Kidney (tissue), 14 donors: ENCODE measurements around the gene ZBTB7C. TPM values are rescaled to one million over a fixed set of nuclear protein-coding genes. Genes with fewer than 3 reads are reported as not detected.

ENCODE experiments used
- DNase-seq, 5 donors: peaks; one replicate each; pipeline ENCODE4 v3.0.0-alpha.2; 2013 to 2020
- FAIRE-seq: peaks from 2 replicates; lab custom pipeline; 2012; peaks lifted over from hg19 to GRCh38; lab: Jason Lieb, UNC
- H3K27ac ChIP-seq, 2 donors: one replicate each; pipeline ENCODE4 v1.7.0; 2013; ENCODE audit warnings: low read depth in 2 of 2, low read length in 2 of 2, inconsistent platforms in 1 of 2
- H3K27me3 ChIP-seq: one replicate; pipeline ENCODE4 v1.7.1; 2013; ENCODE audit warnings: low read length, inconsistent platforms; ENCODE audit not compliant: control insufficient read depth, insufficient read depth
- H3K36me3 ChIP-seq, 3 donors: one replicate each; pipeline versions ENCODE4 v1.7.0 to v1.7.1; 2013; ENCODE audit warnings: low read length in 3 of 3, control low read depth in 1 of 3, inconsistent platforms in 1 of 3; ENCODE audit not compliant: insufficient read depth in 3 of 3, control insufficient read depth in 2 of 3
- H3K4me1 ChIP-seq, 3 donors: one replicate each; pipeline versions ENCODE4 v1.7.0 to v1.7.1; 2013; ENCODE audit warnings: low read length in 3 of 3, inconsistent platforms in 1 of 3, low read depth in 1 of 3; ENCODE audit not compliant: control insufficient read depth in 2 of 3, insufficient read depth in 2 of 3
- H3K4me3 ChIP-seq, 3 donors: one replicate each; pipeline versions ENCODE4 v1.7.0 to v1.8.1; 2013; ENCODE audit warnings: low read length in 3 of 3, control low read depth in 1 of 3, inconsistent platforms in 1 of 3
- H3K9ac ChIP-seq, 3 donors: one replicate each; pipeline versions ENCODE4 v1.7.0 to v1.7.1; 2013; ENCODE audit warnings: low read length in 3 of 3, control low read depth in 1 of 3, inconsistent platforms in 1 of 3
- H3K9me3 ChIP-seq, 3 donors: one replicate each; pipeline versions ENCODE4 v1.7.0 to v1.7.1; 2013; ENCODE audit warnings: low read length in 3 of 3, control low read depth in 1 of 3, inconsistent platforms in 1 of 3; ENCODE audit not compliant: control insufficient read depth in 2 of 3, insufficient read depth in 1 of 3
- intact Hi-C: fragments of 100-400 bp; cut with DNase I; formaldehyde crosslinking; loops from one replicate; pipeline ENCODE4 v1.11.1; 2022
- polyA plus RNA-seq: library from polyadenylated mRNA; stranded (reverse); fragments of 350-450 nt; fragmentation: Illumina TruSeq; extraction: RNeasy Lipid Tissue Mini Kit (QIAGEN cat#74804); gene quantifications from one replicate; pipeline ENCODE4 v1.2.3, GENCODE V29; 2014; ENCODE audit warnings: low read depth, low replicate concordance; ENCODE audit not compliant: insufficient read depth
- total RNA-seq: library from RNA; stranded (reverse); fragmentation: NEBNext Ultra II Directional; extraction: Animal tissue kit (Norgen Biotek cat#: 25700); gene quantifications from one replicate; pipeline ENCODE4 v1.2.1, GENCODE V29; 2021
- TF ChIP-seq, protein P1 (sequence below): IDR thresholded peaks from 3 replicates; pipeline ENCODE4 v1.5.1; 2012; ENCODE audit warnings: mild to moderate bottlenecking, moderate library complexity, borderline replicate concordance; ENCODE audit not compliant: insufficient read depth; ENCODE audit errors: extremely low read depth
- donor health status: control.
- donor health status: control.
- donor health status: control.
- donor health status: control.
- donor health status: control.
- donor health status: DM: yes; HTN: yes; CAD: no.
- donor health status: Normal renal cell carcinoma (clear cell type).

The ZBTB7C gene
- total and polyA plus RNA-seq, 2 donors from 2014 or later: 1.8 to 13.8 TPM

DNA sequence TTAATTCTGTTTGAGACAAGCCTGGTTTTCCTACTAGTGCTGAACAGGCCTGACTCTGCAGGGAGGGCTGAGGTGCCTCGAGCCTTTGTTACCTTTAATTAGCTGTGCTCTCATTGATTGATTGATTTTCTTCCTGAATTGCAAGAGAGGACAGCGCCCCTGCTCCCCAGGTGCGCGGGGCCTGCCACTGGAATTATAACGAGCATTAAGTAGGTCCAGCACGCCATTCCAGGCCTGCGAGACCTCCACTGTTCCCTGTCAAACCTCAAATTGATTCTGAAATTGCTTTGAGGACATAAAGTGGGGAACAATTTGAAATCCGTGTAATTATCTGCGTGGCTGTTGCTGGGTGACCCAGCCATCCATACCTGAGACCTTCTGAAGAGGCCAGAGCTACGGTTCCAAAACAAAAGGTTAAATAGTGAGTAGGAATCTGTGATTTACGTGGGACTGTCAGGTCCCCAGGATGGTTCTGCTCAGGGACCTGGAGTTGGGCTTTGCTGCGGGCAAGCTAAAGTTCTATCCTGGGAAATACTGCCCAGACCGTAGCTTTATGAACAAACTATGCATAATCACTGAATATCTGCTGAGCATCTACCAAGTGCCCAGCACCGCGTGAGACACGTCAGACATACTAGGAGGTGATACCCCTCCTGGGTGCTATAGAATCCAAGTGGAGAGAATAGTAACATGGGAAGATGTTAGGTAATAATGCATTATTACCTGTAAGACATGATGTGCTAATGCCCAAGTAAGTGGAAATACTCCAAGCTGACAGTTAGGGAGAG is 104.1 kb downstream of the ZBTB7C start:
- DNase-seq (no peak), FAIRE-seq (no peak)
- H3K27me3 ChIP-seq: no peaks in the 10 kb centered on the region
- H3K36me3 ChIP-seq: no peaks in the 10 kb centered on the region
- H3K9ac ChIP-seq: no peak overlapping the region
- intact Hi-C loops: no loop called here
- TF ChIP-seq, protein P1, sequence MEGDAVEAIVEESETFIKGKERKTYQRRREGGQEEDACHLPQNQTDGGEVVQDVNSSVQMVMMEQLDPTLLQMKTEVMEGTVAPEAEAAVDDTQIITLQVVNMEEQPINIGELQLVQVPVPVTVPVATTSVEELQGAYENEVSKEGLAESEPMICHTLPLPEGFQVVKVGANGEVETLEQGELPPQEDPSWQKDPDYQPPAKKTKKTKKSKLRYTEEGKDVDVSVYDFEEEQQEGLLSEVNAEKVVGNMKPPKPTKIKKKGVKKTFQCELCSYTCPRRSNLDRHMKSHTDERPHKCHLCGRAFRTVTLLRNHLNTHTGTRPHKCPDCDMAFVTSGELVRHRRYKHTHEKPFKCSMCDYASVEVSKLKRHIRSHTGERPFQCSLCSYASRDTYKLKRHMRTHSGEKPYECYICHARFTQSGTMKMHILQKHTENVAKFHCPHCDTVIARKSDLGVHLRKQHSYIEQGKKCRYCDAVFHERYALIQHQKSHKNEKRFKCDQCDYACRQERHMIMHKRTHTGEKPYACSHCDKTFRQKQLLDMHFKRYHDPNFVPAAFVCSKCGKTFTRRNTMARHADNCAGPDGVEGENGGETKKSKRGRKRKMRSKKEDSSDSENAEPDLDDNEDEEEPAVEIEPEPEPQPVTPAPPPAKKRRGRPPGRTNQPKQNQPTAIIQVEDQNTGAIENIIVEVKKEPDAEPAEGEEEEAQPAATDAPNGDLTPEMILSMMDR: no peak
- no peaks in the 10 kb centered on the region for H3K9me3 ChIP-seq
- no peak overlapping the region for H3K4me3 ChIP-seq
- H3K27ac ChIP-seq: no peak overlapping the region
- H3K4me1 ChIP-seq: no peaks in the 10 kb centered on the region

GRCh38 chr18:48303883-48304282 is 105.3 kb downstream of the ZBTB7C start:
- Histone ChIP-seq H3K9ac (no peak overlapping the region), H3K36me3 (no peaks in the 10 kb centered on the region), H3K4me3 (no peak overlapping the region), H3K9me3 (no peaks in the 10 kb centered on the region), H3K27me3 (no peaks in the 10 kb centered on the region), H3K4me1 (no peaks in the 10 kb centered on the region), H3K27ac (no peak overlapping the region)
- intact Hi-C loops: no loop called here
- DNase-seq (no peak), FAIRE-seq (no peak)
- TF ChIP-seq, protein P1: no peak

- TF ChIP-seq, protein P1: no peak
- DNase-seq: no peak
- H3K27me3 ChIP-seq: no peaks in the 10 kb centered on the region
- H3K4me1 ChIP-seq: no peaks in the 10 kb centered on the region
- no peaks in the 10 kb centered on the region for H3K36me3 ChIP-seq
- FAIRE-seq: no peak
- no peaks in the 10 kb centered on the region for H3K9me3 ChIP-seq
- intact Hi-C loops: no loop called here
- H3K4me3 ChIP-seq: no peak overlapping the region
- no peak overlapping the region for H3K27ac ChIP-seq
- H3K9ac ChIP-seq: no peak overlapping the region
Observed at GRCh38 chr18:48302736-48303135, 106.4 kb downstream of the ZBTB7C start.
